Adrenal gland (tissue), 12 donors: ENCODE measurements around the gene LAMA4. TPM values are rescaled to one million over a fixed set of nuclear protein-coding genes. Genes with fewer than 3 reads are reported as not detected.

Experiments used
- DNase-seq, 7 donors: peaks; one replicate each; pipeline ENCODE4 v3.0.0-alpha.2; 2019 to 2020
- H3K27ac ChIP-seq, 5 donors: fragments of 200-600 bp; sonication (generic) in 4 of 5; 1 replicate in 3 of 5; 2 replicates in 2 of 5; pipeline versions ENCODE4 v1.5.1 to v1.8.0; 2016 to 2020; ENCODE audit warnings: mild to moderate bottlenecking in 1 of 5
- H3K27me3 ChIP-seq: fragments of 200-600 bp; 2 replicates; pipeline ENCODE4 v1.8.0; 2021
- H3K36me3 ChIP-seq, 2 donors: fragments of 200-600 bp; replicated peaks in 1 of 2; 1 replicate in 1 of 2; 2 replicates in 1 of 2; pipeline versions ENCODE4 v1.5.1 to v1.8.0; 2018 to 2022
- H3K4me1 ChIP-seq, 2 donors: fragments of 200-600 bp; replicated peaks in 1 of 2; 1 replicate in 1 of 2; 2 replicates in 1 of 2; pipeline versions ENCODE4 v1.5.1 to v1.8.0; 2018 to 2021
- H3K4me3 ChIP-seq, 4 donors: fragments of 200-600 bp; sonication (generic) in 3 of 4; one replicate each; pipeline ENCODE4 v1.5.1; 2016 to 2018
- H3K9me3 ChIP-seq, 3 donors: fragments of 200-600 bp; sonication (generic) in 1 of 3; replicated peaks in 1 of 3; 1 replicate in 2 of 3; 2 replicates in 1 of 3; pipeline versions ENCODE4 v1.5.1 to v1.8.0; 2016 to 2021
- POLR2A ChIP-seq, 2 donors: fragments of 450-650 bp; IDR thresholded peaks; one replicate each; pipeline ENCODE4 v1.6.1; 2017; ENCODE audit warnings: antibody characterized with exemption in 2 of 2, mild to moderate bottlenecking in 2 of 2, moderate library complexity in 1 of 2
- WGBS, 4 donors: extraction: QIAGEN DNeasy Blood & Tissue Kit in 2 of 4; methylation state at CpG; one replicate each; pipeline versions ENCODE4 v1.1.5 to v1.1.7; 2013 to 2017; 5-methylcytosine and 5-hydroxymethylcytosine counted together
- intact Hi-C, 2 donors: fragments of 100-400 bp; cut with DNase I; formaldehyde crosslinking; loops; one replicate each; pipeline versions ENCODE4 v1.14.1 to v1.15.0; 2022 to 2023
- polyA plus RNA-seq, 3 donors: library from polyadenylated mRNA; stranded (reverse); fragments of 200-250 nt in 2 of 3; fragments of 350-450 nt in 1 of 3; fragmentation: Illumina TruSeq in 1 of 3; extraction: RNeasy Lipid Tissue Mini Kit (QIAGEN cat#74804) in 1 of 3; gene quantifications; one replicate each; pipeline ENCODE4 v1.2.3, GENCODE V29; 2013 to 2014
- total RNA-seq, 9 donors: library from RNA; depleted of rRNA in 4 of 9; stranded (reverse); fragments of >200 nt in 4 of 9; fragments of 120-200 nt in 1 of 9; fragmentation: NEBNext Ultra II Directional in 1 of 9; extraction: Animal tissue kit (Norgen Biotek cat#: 25700) in 1 of 9; gene quantifications; one replicate each; pipeline versions ENCODE4 v1.1.0 to v1.2.4, GENCODE V29; 2013 to 2023
- TF ChIP-seq, protein P1 (sequence below), 6 experiments: fragments of 450-650 bp in 4 of 6; fragments of 200-600 bp in 2 of 6; sonication (generic) in 1 of 6; IDR thresholded peaks; 1 replicate in 5 of 6; 2 replicates in 1 of 6; pipeline versions ENCODE4 v1.5.1 to v1.8.0; 2016 to 2021; ENCODE audit warnings: antibody characterized with exemption in 6 of 6, mild to moderate bottlenecking in 2 of 6, moderate library complexity in 1 of 6
- donor health status: healthy with polysubstance abuse.
- donor health status: Bipolar disorder and iron deficiency.
- donor health status: DM: yes; HTN: yes; CAD: no.
- donor health status: DM: no; HTN: no; CAD: no.
- donor health status: DM: no; HTN: no; CAD: no.
- donor health status: DM: yes; HTN: yes; CAD: no.

LAMA4 gene
- total and polyA plus RNA-seq, 12 donors: 7.5 to 102 (median 23.3) TPM

- WGBS, 4 donors: 86 to 95% (median 90%) methylated on average over 1 of the region's 1 CpG
- TF ChIP-seq, protein P1, sequence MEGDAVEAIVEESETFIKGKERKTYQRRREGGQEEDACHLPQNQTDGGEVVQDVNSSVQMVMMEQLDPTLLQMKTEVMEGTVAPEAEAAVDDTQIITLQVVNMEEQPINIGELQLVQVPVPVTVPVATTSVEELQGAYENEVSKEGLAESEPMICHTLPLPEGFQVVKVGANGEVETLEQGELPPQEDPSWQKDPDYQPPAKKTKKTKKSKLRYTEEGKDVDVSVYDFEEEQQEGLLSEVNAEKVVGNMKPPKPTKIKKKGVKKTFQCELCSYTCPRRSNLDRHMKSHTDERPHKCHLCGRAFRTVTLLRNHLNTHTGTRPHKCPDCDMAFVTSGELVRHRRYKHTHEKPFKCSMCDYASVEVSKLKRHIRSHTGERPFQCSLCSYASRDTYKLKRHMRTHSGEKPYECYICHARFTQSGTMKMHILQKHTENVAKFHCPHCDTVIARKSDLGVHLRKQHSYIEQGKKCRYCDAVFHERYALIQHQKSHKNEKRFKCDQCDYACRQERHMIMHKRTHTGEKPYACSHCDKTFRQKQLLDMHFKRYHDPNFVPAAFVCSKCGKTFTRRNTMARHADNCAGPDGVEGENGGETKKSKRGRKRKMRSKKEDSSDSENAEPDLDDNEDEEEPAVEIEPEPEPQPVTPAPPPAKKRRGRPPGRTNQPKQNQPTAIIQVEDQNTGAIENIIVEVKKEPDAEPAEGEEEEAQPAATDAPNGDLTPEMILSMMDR (IDR thresholded peaks at IDR 0.05): no peak
- TF ChIP-seq POLR2A (IDR thresholded peaks at IDR 0.05): no peak
- Histone ChIP-seq H3K4me3 (no peak overlapping the region), H3K27ac (no peak overlapping the region), H3K9me3 (no peaks in the 10 kb centered on the region), H3K4me1 (no peaks in the 10 kb centered on the region), H3K36me3 (no peaks in the 10 kb centered on the region), H3K27me3 (no peaks in the 10 kb centered on the region)
- intact Hi-C loops: no loop called here
- no peak for DNase-seq
Measured at GRCh38 chr6:112116221-112116620, 138.1 kb downstream of the LAMA4 start.

- 91 to 97% (median 96%) methylated on average over 3 of the region's 3 CpGs for WGBS, 4 donors
- DNase-seq: no peak
- TF ChIP-seq, protein P1 (IDR thresholded peaks at IDR 0.05): no peak
- TF ChIP-seq POLR2A (IDR thresholded peaks at IDR 0.05): no peak
- Histone ChIP-seq H3K4me3 (no peak overlapping the region), H3K36me3 (no peaks in the 10 kb centered on the region), H3K9me3 (no peaks in the 10 kb centered on the region), H3K27me3 (no peaks in the 10 kb centered on the region), H3K27ac (no peak overlapping the region), H3K4me1 (no peaks in the 10 kb centered on the region)
- intact Hi-C loops: no loop called here
Measured at GRCh38 chr6:112114577-112115223, 139.7 kb downstream of the LAMA4 start.

- TF ChIP-seq, protein P1 (IDR thresholded peaks at IDR 0.05): no peak
- no peak for TF ChIP-seq POLR2A (IDR thresholded peaks at IDR 0.05)
- no peak for DNase-seq
- H3K9me3 ChIP-seq: no peaks in the 10 kb centered on the region
- no peak overlapping the region for H3K27ac ChIP-seq
- H3K36me3 ChIP-seq: no peaks in the 10 kb centered on the region
- no peaks in the 10 kb centered on the region for H3K4me1 ChIP-seq
- no peak overlapping the region for H3K4me3 ChIP-seq
- intact Hi-C loops: no loop called here
- no peaks in the 10 kb centered on the region for H3K27me3 ChIP-seq
Measured at GRCh38 chr6:112113918-112114317, 140.4 kb downstream of the LAMA4 start.

- Histone ChIP-seq H3K27me3 (no peaks in the 10 kb centered on the region), H3K4me3 (no peak overlapping the region), H3K36me3 (no peaks in the 10 kb centered on the region), H3K27ac (no peak overlapping the region), H3K9me3 (no peaks in the 10 kb centered on the region), H3K4me1 (no peaks in the 10 kb centered on the region)
- TF ChIP-seq, protein P1 (IDR thresholded peaks at IDR 0.05): no peak
- TF ChIP-seq POLR2A (IDR thresholded peaks at IDR 0.05): no peak
- WGBS, 4 donors: 60 to 72% (median 63%) methylated on average over 3 of the region's 3 CpGs
- intact Hi-C loops: no loop called here
- DNase-seq: no peak
Measured at GRCh38 chr6:112113431-112113830, 140.9 kb downstream of the LAMA4 start.
